ENCODE measurements around the gene ULK3. TPM values are rescaled to one million over a fixed set of nuclear protein-coding genes. Genes with fewer than 3 reads are reported as not detected.

ULK3 gene
- total RNA-seq, 1 donor from 2014 or later: 48.4 TPM

GRCh38 chr15:74833376-74834107, 9.4 kb downstream of the ULK3 start:
- Mint-ChIP-seq H3K27ac (ENCODE audit: unreplicated experiment) (peak overlapping the region; percentile 43), H3K4me3 (no peak overlapping the region), H3K4me1 (peaks cover 8% of the 10 kb centered on the region), H3K27me3 (ENCODE audit: low read depth) (peaks cover 22% of the 10 kb centered on the region), H3K36me3 (ENCODE audit: low read depth) (no peaks in the 10 kb centered on the region), H3K9me3 (no peaks in the 10 kb centered on the region)
- no peak for TF ChIP-seq CTCF (conservative IDR thresholded peaks at IDR 0.05)
- DNase-seq (ENCODE audit: low read depth, low spot score): no peak

- no peak for TF ChIP-seq CTCF (conservative IDR thresholded peaks at IDR 0.05)
- no peak overlapping the region for H3K4me3 Mint-ChIP-seq
These were observed 10.1 kb downstream of the ULK3 start for GRCh38 chr15:74832826-74833225.

GRCh38 chr15:74831813-74832495, 11.0 kb downstream of the ULK3 start:
- DNase-seq (ENCODE audit: low read depth, low spot score): no peak
- H3K27me3 Mint-ChIP-seq (ENCODE audit: low read depth): peaks cover 38% of the 10 kb centered on the region
- no peak for TF ChIP-seq CTCF (conservative IDR thresholded peaks at IDR 0.05)
- peaks cover 8% of the 10 kb centered on the region for H3K4me1 Mint-ChIP-seq
- no peaks in the 10 kb centered on the region for H3K9me3 Mint-ChIP-seq
- H3K36me3 Mint-ChIP-seq (ENCODE audit: low read depth): no peaks in the 10 kb centered on the region
- no peak overlapping the region for H3K27ac Mint-ChIP-seq (ENCODE audit: unreplicated experiment)
- H3K4me3 Mint-ChIP-seq: no peak overlapping the region

More at GRCh38 chr15:74832826-74833225, 10.1 kb downstream of the ULK3 start:
- Mint-ChIP-seq H3K36me3 (ENCODE audit: low read depth) (no peaks in the 10 kb centered on the region), H3K27ac (ENCODE audit: unreplicated experiment) (no peak overlapping the region), H3K27me3 (ENCODE audit: low read depth) (peaks cover 29% of the 10 kb centered on the region), H3K9me3 (no peaks in the 10 kb centered on the region), H3K4me1 (peaks cover 8% of the 10 kb centered on the region)
- DNase-seq (ENCODE audit: low read depth, low spot score): no peak

GRCh38 chr15:74830868-74831267, 12.1 kb downstream of the ULK3 start:
- Mint-ChIP-seq H3K27ac (ENCODE audit: unreplicated experiment) (no peak overlapping the region), H3K4me3 (no peak overlapping the region), H3K27me3 (ENCODE audit: low read depth) (peaks cover 47% of the 10 kb centered on the region), H3K9me3 (no peaks in the 10 kb centered on the region), H3K36me3 (ENCODE audit: low read depth) (no peaks in the 10 kb centered on the region), H3K4me1 (peaks cover 8% of the 10 kb centered on the region)
- no peak for TF ChIP-seq CTCF (conservative IDR thresholded peaks at IDR 0.05)
- DNase-seq (ENCODE audit: low read depth, low spot score): no peak

- no peak overlapping the region for H3K27ac Mint-ChIP-seq (ENCODE audit: unreplicated experiment)
- no peaks in the 10 kb centered on the region for H3K9me3 Mint-ChIP-seq
- TF ChIP-seq CTCF (conservative IDR thresholded peaks at IDR 0.05): no peak
- no peak for DNase-seq (ENCODE audit: low read depth, low spot score)
- H3K4me1 Mint-ChIP-seq: peaks cover 5% of the 10 kb centered on the region
- no peak overlapping the region for H3K4me3 Mint-ChIP-seq
- H3K27me3 Mint-ChIP-seq (ENCODE audit: low read depth): peaks cover 56% of the 10 kb centered on the region
- no peaks in the 10 kb centered on the region for H3K36me3 Mint-ChIP-seq (ENCODE audit: low read depth)
These were observed 13.0 kb downstream of the ULK3 start for GRCh38 chr15:74829991-74830390.

Data from neural crest cell (in vitro differentiated cells).